Measurements from ENCODE around the gene MAN1C1. TPM values are rescaled to one million over a fixed set of nuclear protein-coding genes. Genes with fewer than 3 reads are reported as not detected.
A peak's percentile ranks its signal among the peaks of the same experiment; 100 is the strongest.

The MAN1C1 gene
- total RNA-seq, 1 donor from 2014 or later, result 10.9 TPM

DNA sequence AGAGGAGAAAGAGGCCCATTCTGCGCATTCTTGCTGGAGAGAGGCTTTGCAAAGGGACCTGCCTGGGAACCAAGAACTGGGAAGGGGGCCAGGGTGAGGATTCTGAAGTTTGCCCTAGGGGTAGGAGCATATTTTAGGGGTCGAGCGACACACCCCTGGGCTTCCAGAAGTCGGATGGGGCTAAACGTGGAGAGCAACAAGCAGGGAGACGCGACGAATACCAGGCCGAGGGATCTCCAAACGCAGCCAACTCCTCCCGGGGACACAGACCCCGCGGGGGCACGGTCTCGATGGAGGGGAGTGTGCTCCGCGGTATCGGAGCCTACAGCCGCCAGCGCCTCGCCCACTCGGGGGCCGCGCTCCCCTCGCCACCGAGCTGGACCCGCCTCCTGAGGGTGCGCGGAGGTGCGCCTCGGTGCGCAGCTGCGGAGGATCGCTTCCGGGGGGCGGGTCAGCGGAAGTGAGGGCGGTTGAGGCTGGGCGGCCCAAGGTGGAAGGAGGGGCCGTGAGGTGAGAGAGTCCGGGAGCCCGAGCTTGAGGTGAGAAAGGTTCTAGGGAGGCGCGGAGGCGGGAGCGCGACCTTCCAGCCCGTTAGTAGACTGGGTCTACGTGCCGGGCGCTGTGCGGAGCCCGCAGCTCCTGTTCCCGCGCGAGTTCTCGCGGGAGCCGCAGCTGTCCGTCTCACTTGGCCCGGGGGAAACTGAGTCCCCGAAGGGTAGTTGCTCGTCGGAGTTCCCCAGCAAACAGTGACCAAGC lies 203.1 kb downstream of the MAN1C1 start, which contains the start of gene MTFR1L:
Gene MTFR1L, plus strand, starts transcription at position 464 of the 756 bp plus-strand sequence. CDS start 3,151 bp downstream, outside the sequence.
- TF ChIP-seq, protein P1, sequence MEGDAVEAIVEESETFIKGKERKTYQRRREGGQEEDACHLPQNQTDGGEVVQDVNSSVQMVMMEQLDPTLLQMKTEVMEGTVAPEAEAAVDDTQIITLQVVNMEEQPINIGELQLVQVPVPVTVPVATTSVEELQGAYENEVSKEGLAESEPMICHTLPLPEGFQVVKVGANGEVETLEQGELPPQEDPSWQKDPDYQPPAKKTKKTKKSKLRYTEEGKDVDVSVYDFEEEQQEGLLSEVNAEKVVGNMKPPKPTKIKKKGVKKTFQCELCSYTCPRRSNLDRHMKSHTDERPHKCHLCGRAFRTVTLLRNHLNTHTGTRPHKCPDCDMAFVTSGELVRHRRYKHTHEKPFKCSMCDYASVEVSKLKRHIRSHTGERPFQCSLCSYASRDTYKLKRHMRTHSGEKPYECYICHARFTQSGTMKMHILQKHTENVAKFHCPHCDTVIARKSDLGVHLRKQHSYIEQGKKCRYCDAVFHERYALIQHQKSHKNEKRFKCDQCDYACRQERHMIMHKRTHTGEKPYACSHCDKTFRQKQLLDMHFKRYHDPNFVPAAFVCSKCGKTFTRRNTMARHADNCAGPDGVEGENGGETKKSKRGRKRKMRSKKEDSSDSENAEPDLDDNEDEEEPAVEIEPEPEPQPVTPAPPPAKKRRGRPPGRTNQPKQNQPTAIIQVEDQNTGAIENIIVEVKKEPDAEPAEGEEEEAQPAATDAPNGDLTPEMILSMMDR (IDR thresholded peaks at IDR 0.05), result no peak
- H3K36me3 Mint-ChIP-seq (ENCODE audit: low read depth), result peaks cover 2% of the 10 kb centered on the region
- H3K27me3 Mint-ChIP-seq (ENCODE audit: low read depth), result no peaks in the 10 kb centered on the region
- peak within 1 kb of the TSS; percentile 99 for H3K27ac Mint-ChIP-seq (ENCODE audit: unreplicated experiment)
- DNase-seq (ENCODE audit: low spot score), result peak; percentile 88
- peaks cover 35% of the 10 kb centered on the region for H3K4me1 Mint-ChIP-seq (ENCODE audit: low read depth)
- peak within 1 kb of the TSS; percentile 98 for H3K4me3 Mint-ChIP-seq (ENCODE audit: unreplicated experiment)
- no peaks in the 10 kb centered on the region for H3K9me3 Mint-ChIP-seq (ENCODE audit: low read depth)

DNA sequence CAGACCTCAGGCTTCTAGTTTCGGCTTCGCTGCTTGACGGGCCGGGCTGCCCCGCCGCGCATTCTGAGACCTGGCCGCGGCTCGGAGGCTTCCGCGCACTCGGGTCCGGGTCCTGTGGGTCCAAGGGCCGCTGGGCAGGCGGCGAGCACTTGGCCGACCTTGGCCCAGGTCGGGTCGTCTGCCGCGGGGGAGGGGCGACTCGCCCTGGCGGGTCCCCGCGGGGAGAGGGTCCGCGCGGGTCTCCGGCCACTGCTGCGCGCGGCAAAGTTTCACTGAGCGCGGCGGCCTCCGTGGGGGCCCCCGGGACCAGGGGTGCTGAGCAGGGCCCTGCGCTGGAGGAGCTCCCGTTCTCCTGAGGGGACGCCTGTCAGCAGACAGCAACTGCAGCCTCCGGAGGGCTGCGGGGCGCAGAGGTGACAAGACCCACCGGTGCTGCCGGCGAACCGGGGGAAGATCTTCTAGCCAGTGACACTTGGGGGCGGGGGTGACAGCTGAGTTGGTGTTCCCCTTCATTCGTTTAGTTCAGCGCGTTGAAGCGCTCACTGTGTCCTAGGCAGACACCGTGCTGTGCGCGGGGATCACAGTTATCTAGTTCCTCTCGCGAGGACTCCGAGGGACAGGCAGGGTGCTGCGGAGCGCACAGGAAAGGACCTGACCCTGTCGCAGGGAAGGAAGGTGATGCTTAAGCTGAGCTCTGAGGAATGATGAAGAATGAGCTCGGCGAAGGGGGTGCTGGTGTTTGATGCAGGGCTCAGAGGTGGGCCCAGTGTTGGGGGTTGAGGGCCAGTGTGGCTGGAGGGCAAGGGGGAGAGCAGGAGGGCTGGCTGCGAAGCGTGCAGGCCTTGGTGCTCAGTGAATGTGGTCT lies 203.9 kb downstream of the MAN1C1 start:
- DNase-seq (ENCODE audit: low spot score), result peak; percentile 79
- Mint-ChIP-seq H3K4me3 (ENCODE audit: unreplicated experiment) (peak overlapping the region; percentile 98), H3K27ac (ENCODE audit: unreplicated experiment) (peak overlapping the region; percentile 99), H3K4me1 (ENCODE audit: low read depth) (peaks cover 35% of the 10 kb centered on the region), H3K36me3 (ENCODE audit: low read depth) (peaks cover under 1% of the 10 kb centered on the region), H3K27me3 (ENCODE audit: low read depth) (no peaks in the 10 kb centered on the region), H3K9me3 (ENCODE audit: low read depth) (no peaks in the 10 kb centered on the region)
- TF ChIP-seq, protein P1 (IDR thresholded peaks at IDR 0.05), result no peak

DNA sequence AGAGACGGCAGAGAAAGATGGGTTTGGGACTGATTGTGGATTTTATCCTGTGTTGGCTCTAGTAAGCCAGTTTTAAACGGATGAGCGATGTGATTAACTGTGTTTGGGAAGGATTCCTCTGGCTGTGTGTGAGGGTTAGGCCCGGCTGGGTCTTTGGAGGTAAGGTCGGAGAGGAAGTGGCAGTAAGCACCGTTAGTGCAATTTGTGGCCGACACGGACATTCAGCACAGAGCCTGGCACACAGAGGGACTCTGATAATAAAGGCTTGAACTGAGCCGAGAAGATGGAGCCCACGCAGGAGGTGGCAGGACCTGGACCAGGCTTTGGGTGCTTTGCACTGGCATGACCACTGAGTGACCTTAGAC lies 204.5 kb downstream of the MAN1C1 start:
- peaks cover 35% of the 10 kb centered on the region for H3K4me1 Mint-ChIP-seq (ENCODE audit: low read depth)
- H3K9me3 Mint-ChIP-seq (ENCODE audit: low read depth), result no peaks in the 10 kb centered on the region
- peaks cover 1% of the 10 kb centered on the region for H3K36me3 Mint-ChIP-seq (ENCODE audit: low read depth)
- H3K27me3 Mint-ChIP-seq (ENCODE audit: low read depth), result no peaks in the 10 kb centered on the region
- peak overlapping the region; percentile 93 for H3K27ac Mint-ChIP-seq (ENCODE audit: unreplicated experiment)
- H3K4me3 Mint-ChIP-seq (ENCODE audit: unreplicated experiment), result peak overlapping the region; percentile 98
- TF ChIP-seq, protein P1 (IDR thresholded peaks at IDR 0.05), result no peak
- DNase-seq (ENCODE audit: low spot score), result no peak

DNA sequence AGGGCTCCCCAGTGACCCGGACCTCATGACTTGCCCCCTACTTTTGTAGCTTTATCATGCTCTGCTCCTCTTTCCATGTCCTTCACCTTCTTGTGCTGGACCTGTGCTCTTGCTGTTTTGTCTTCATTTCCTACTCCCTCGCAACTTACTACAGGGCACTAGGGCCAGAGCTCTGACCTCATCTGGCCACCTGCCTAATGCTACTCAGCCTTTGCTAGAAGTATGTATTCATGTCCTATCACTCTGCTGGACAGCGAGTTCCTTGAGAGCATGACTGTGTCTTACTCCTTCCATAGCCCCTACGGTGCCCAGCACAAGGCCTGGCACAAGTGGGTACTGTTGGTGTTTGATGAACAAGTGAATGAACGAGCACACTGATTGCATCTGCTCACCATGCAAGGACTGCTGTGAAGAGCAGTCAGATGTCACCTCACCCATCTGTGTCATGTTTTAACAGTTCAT lies 205.1 kb downstream of the MAN1C1 start:
- Mint-ChIP-seq H3K4me3 (ENCODE audit: unreplicated experiment) (peak overlapping the region; percentile 98), H3K27me3 (ENCODE audit: low read depth) (no peaks in the 10 kb centered on the region), H3K4me1 (ENCODE audit: low read depth) (peaks cover 35% of the 10 kb centered on the region), H3K9me3 (ENCODE audit: low read depth) (no peaks in the 10 kb centered on the region), H3K36me3 (ENCODE audit: low read depth) (peaks cover 4% of the 10 kb centered on the region), H3K27ac (ENCODE audit: unreplicated experiment) (peak overlapping the region; percentile 93)
- DNase-seq (ENCODE audit: low spot score), result no peak
- TF ChIP-seq, protein P1 (IDR thresholded peaks at IDR 0.05), result no peak

DNA sequence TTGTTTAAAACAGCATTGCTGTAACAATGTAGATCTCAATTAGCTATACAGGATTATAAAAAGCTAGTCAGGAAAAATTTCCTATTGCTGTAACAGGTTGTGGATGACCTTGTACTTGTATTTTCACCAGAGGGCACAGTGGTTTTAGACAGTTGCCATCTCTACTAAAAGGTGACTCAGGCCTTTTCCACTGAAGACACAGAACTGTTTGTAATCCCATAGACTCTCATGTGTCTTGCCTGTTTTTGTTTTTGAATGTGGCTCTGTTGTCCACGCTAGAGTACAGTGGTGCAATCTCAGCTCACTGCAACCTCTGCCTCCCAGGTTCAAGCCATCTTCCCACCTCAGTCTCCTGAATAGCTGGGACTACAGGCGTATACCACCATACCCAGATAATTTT lies 209.0 kb downstream of the MAN1C1 start:
- H3K4me1 Mint-ChIP-seq (ENCODE audit: low read depth), result peaks cover 17% of the 10 kb centered on the region
- H3K36me3 Mint-ChIP-seq (ENCODE audit: low read depth), result peaks cover 24% of the 10 kb centered on the region
- TF ChIP-seq, protein P1 (IDR thresholded peaks at IDR 0.05), result no peak
- no peaks in the 10 kb centered on the region for H3K9me3 Mint-ChIP-seq (ENCODE audit: low read depth)
- H3K4me3 Mint-ChIP-seq (ENCODE audit: unreplicated experiment), result no peak overlapping the region
- no peak for DNase-seq (ENCODE audit: low spot score)
- peak overlapping the region; percentile 12 for H3K27ac Mint-ChIP-seq (ENCODE audit: unreplicated experiment)
- H3K27me3 Mint-ChIP-seq (ENCODE audit: low read depth), result no peaks in the 10 kb centered on the region
